ENCODE measurements around the gene MYO7A. TPM values are rescaled to one million over a fixed set of nuclear protein-coding genes. Genes with fewer than 3 reads are reported as not detected.

MYO7A gene
- total and polyA plus RNA-seq, 2 experiments from 2014 or later = not detected

GRCh38 chr11:77129069-77129841 is 1.2 kb downstream of the MYO7A start:
- no peak overlapping the region for H3K9ac ChIP-seq
- H4K20me1 ChIP-seq (ENCODE audit: insufficient read depth) = no peaks in the 10 kb centered on the region
- no peaks in the 10 kb centered on the region for H3K36me3 ChIP-seq (ENCODE audit: low read depth)
- no peak overlapping the region for H3K4me2 ChIP-seq (ENCODE audit: unreplicated experiment)
- no peaks in the 10 kb centered on the region for H3K79me2 ChIP-seq (ENCODE audit: insufficient read depth)
- in situ Hi-C loops (cut with MboI) = loop anchor here (10.0 kb wide), 1 partner anchor 426 kb away; no protein-coding TSS in a partner anchor
- WGBS, 2 experiments (ENCODE audit: low coverage in 1 of 2, low lambda C conversion rate in 2 of 2, missing lambda C conversion rate in 2 of 2) = 83 to 87% methylated on average over 11 of the region's 11 CpGs
- no peak overlapping the region for H3K27ac ChIP-seq
- no peak for DNase-seq
- H3K9me2 ChIP-seq (ENCODE audit: insufficient read depth) = no peaks in the 10 kb centered on the region
- no peak overlapping the region for H2AFZ ChIP-seq
- no peaks in the 10 kb centered on the region for H3F3A ChIP-seq (ENCODE audit: insufficient read depth)
- H3K4me3 ChIP-seq = no peak overlapping the region
- H3K4me1 ChIP-seq (ENCODE audit: insufficient read depth) = peaks cover 4% of the 10 kb centered on the region; the same call in 1 of the 2 replicates
- no peaks in the 10 kb centered on the region for H3K9me3 ChIP-seq (ENCODE audit: low read depth)
- H3K27me3 ChIP-seq (replicated peaks; ENCODE audit: insufficient read depth) = no peaks in the 10 kb centered on the region
- no peak for TF ChIP-seq EZH2phosphoT487 (IDR thresholded peaks at IDR 0.05; ENCODE audit: insufficient read depth, low read depth)
- TF ChIP-seq EZH2 (IDR thresholded peaks at IDR 0.05; ENCODE audit: insufficient read depth, poor library complexity, severe bottlenecking) = no peak

GRCh38 chr11:77129842-77130756 is 2.1 kb downstream of the MYO7A start:
- Histone ChIP-seq H3K36me3 (ENCODE audit: low read depth) (no peaks in the 10 kb centered on the region), H3K4me3 (no peak overlapping the region), H2AFZ (no peak overlapping the region), H3K9me3 (ENCODE audit: low read depth) (no peaks in the 10 kb centered on the region), H3K9me2 (ENCODE audit: insufficient read depth) (no peaks in the 10 kb centered on the region), H3K79me2 (ENCODE audit: insufficient read depth) (no peaks in the 10 kb centered on the region), H4K20me1 (ENCODE audit: insufficient read depth) (no peaks in the 10 kb centered on the region), H3K9ac (no peak overlapping the region), H3K4me2 (ENCODE audit: unreplicated experiment) (no peak overlapping the region), H3F3A (ENCODE audit: insufficient read depth) (no peaks in the 10 kb centered on the region), H3K27me3 (replicated peaks; ENCODE audit: insufficient read depth) (no peaks in the 10 kb centered on the region), H3K27ac (no peak overlapping the region), H3K4me1 (ENCODE audit: insufficient read depth) (peaks cover 4% of the 10 kb centered on the region; the same call in 1 of the 2 replicates)
- no peak for DNase-seq
- in situ Hi-C loops (cut with MboI) = loop anchor here (10.0 kb wide), 1 partner anchor 425 kb away; no protein-coding TSS in a partner anchor
- whole genome bisulfite sequencing, 2 experiments (ENCODE audit: low coverage in 1 of 2, low lambda C conversion rate in 2 of 2, missing lambda C conversion rate in 2 of 2) = 81 to 85% methylated on average over 11 of the region's 11 CpGs
- TF ChIP-seq EZH2phosphoT487 (IDR thresholded peaks at IDR 0.05; ENCODE audit: insufficient read depth, low read depth) = no peak
- TF ChIP-seq EZH2 (IDR thresholded peaks at IDR 0.05; ENCODE audit: insufficient read depth, poor library complexity, severe bottlenecking) = no peak

GRCh38 chr11:77130763-77131513 is 2.9 kb downstream of the MYO7A start:
- no peaks in the 10 kb centered on the region for H3K27me3 ChIP-seq (replicated peaks; ENCODE audit: insufficient read depth)
- no peaks in the 10 kb centered on the region for H3F3A ChIP-seq (ENCODE audit: insufficient read depth)
- DNase-seq = no peak
- H3K4me2 ChIP-seq (ENCODE audit: unreplicated experiment) = no peak overlapping the region
- no peak overlapping the region for H3K4me3 ChIP-seq
- no peak overlapping the region for H2AFZ ChIP-seq
- H3K27ac ChIP-seq = no peak overlapping the region
- WGBS, 2 experiments (ENCODE audit: low coverage in 1 of 2, low lambda C conversion rate in 2 of 2, missing lambda C conversion rate in 2 of 2) = 80 to 86% methylated on average over 9 of the region's 9 CpGs
- TF ChIP-seq EZH2 (IDR thresholded peaks at IDR 0.05; ENCODE audit: insufficient read depth, poor library complexity, severe bottlenecking) (no peak), EZH2phosphoT487 (IDR thresholded peaks at IDR 0.05; ENCODE audit: insufficient read depth, low read depth) (no peak)
- no peaks in the 10 kb centered on the region for H3K79me2 ChIP-seq (ENCODE audit: insufficient read depth)
- no peaks in the 10 kb centered on the region for H4K20me1 ChIP-seq (ENCODE audit: insufficient read depth)
- no peaks in the 10 kb centered on the region for H3K9me2 ChIP-seq (ENCODE audit: insufficient read depth)
- H3K36me3 ChIP-seq (ENCODE audit: low read depth) = no peaks in the 10 kb centered on the region
- H3K4me1 ChIP-seq (ENCODE audit: insufficient read depth) = peaks cover 7% of the 10 kb centered on the region; the same call in 1 of the 2 replicates
- no peak overlapping the region for H3K9ac ChIP-seq
- H3K9me3 ChIP-seq (ENCODE audit: low read depth) = no peaks in the 10 kb centered on the region
- in situ Hi-C loops (cut with MboI) = no loop called here

- Histone ChIP-seq H3K27me3 (replicated peaks; ENCODE audit: insufficient read depth) (no peaks in the 10 kb centered on the region), H3K4me3 (no peak overlapping the region), H3F3A (ENCODE audit: insufficient read depth) (no peaks in the 10 kb centered on the region), H2AFZ (no peak overlapping the region), H3K27ac (no peak overlapping the region), H4K20me1 (ENCODE audit: insufficient read depth) (no peaks in the 10 kb centered on the region), H3K9me2 (ENCODE audit: insufficient read depth) (no peaks in the 10 kb centered on the region), H3K9ac (no peak overlapping the region), H3K79me2 (ENCODE audit: insufficient read depth) (no peaks in the 10 kb centered on the region), H3K9me3 (ENCODE audit: low read depth) (no peaks in the 10 kb centered on the region), H3K36me3 (ENCODE audit: low read depth) (no peaks in the 10 kb centered on the region), H3K4me1 (ENCODE audit: insufficient read depth) (peaks cover 8% of the 10 kb centered on the region; the same call in 1 of the 2 replicates), H3K4me2 (ENCODE audit: unreplicated experiment) (no peak overlapping the region)
- DNase-seq = no peak
- WGBS, 2 experiments (ENCODE audit: low coverage in 1 of 2, low lambda C conversion rate in 2 of 2, missing lambda C conversion rate in 2 of 2) = 34 to 54% methylated on average over 4 to 6 of the region's 6 CpGs
- no peak for TF ChIP-seq EZH2phosphoT487 (IDR thresholded peaks at IDR 0.05; ENCODE audit: insufficient read depth, low read depth)
- no peak for TF ChIP-seq EZH2 (IDR thresholded peaks at IDR 0.05; ENCODE audit: insufficient read depth, poor library complexity, severe bottlenecking)
- in situ Hi-C loops (cut with MboI) = no loop called here
Observed at GRCh38 chr11:77131560-77131959, 3.5 kb downstream of the MYO7A start.
